GM12878 (cell line): ENCODE data around the gene RGS2. TPM values are rescaled to one million over a fixed set of nuclear protein-coding genes. Genes with fewer than 3 reads are reported as not detected.

ENCODE experiments used
- ATAC-seq: fragments of 200-7000 bp; cut with Tn5 transposase; 3 replicates; pipeline ENCODE4 v1.9.1; 2020; ENCODE audit warnings: mild to moderate bottlenecking, moderate library complexity
- BruUV-seq: library from RNA; stranded (reverse); fragments of 400-500 nt; replicated peaks from 2 replicates; lab custom pipeline; 2021; lab: Mats Ljungman, UMichigan
- CTCF ChIA-PET: fragments of 300-600 bp; sonication (Branson Sonifier 250); formaldehyde crosslinking; extraction: SDS; loops from one replicate; lab custom pipeline; 2021; ENCODE audit warnings: inconsistent platforms; lab: Yijun Ruan, JAX
- POLR2A ChIA-PET: fragments of 350-600 bp; formaldehyde crosslinking; extraction: SDS; loops from one replicate; lab custom pipeline; 2021; ENCODE audit warnings: inconsistent platforms; lab: Charles Lee
- RAD21 ChIA-PET: fragments of 300-600 bp; sonication (Branson Sonifier 250); formaldehyde crosslinking; loops from one replicate; lab custom pipeline; 2023; ENCODE audit warnings: antibody characterized with exemption; ENCODE audit not compliant: unreplicated experiment; lab: Charles Lee
- SMC1A ChIA-PET: fragments of 300-600 bp; sonication (Branson Sonifier 250); formaldehyde crosslinking; loops from one replicate; lab custom pipeline; 2023; ENCODE audit not compliant: unreplicated experiment, uncharacterized antibody; lab: Charles Lee
- DNase-seq: peaks from one replicate; pipeline ENCODE4 v3.0.0-alpha.2; 2011; ENCODE audit warnings: low read depth, low spot score
- FAIRE-seq: peaks from 3 replicates; lab custom pipeline; 2011; peaks lifted over from hg19 to GRCh38; lab: Jason Lieb, UNC
- H2AFZ ChIP-seq: 2 replicates; pipeline ENCODE4 v1.6.0; 2011; ENCODE audit warnings: low read depth, low read length, control low read depth; ENCODE audit not compliant: control insufficient read depth
- H3K27ac ChIP-seq: 2 replicates; pipeline ENCODE4 v1.5.1; 2011; ENCODE audit warnings: control low read depth; ENCODE audit not compliant: control insufficient read depth, insufficient read depth
- H3K27me3 ChIP-seq, 2 experiments: replicated peaks in 1 of 2; 2 replicates each; pipeline versions ENCODE4 v1.6.0 to v1.6.1; 2011; ENCODE audit warnings: low read length in 1 of 2; ENCODE audit not compliant: control insufficient read depth in 2 of 2, insufficient read depth in 2 of 2
- H3K36me3 ChIP-seq, 2 experiments: 2 replicates each; pipeline ENCODE4 v1.5.1; 2011; ENCODE audit warnings: low read length in 1 of 2; ENCODE audit not compliant: control insufficient read depth in 2 of 2, insufficient read depth in 2 of 2
- H3K4me1 ChIP-seq: 2 replicates; pipeline ENCODE4 v1.6.1; 2011; ENCODE audit warnings: mild to moderate bottlenecking, low read length, moderate library complexity, mixed read lengths; ENCODE audit not compliant: control insufficient read depth, insufficient read depth
- H3K4me2 ChIP-seq: 2 replicates; pipeline ENCODE4 v1.6.0; 2011; ENCODE audit warnings: control low read depth; ENCODE audit not compliant: control insufficient read depth, insufficient read depth
- H3K4me3 ChIP-seq: fragments of 200-600 bp; sonication (generic); 2 replicates; pipeline ENCODE4 v1.5.1; 2016
- H3K79me2 ChIP-seq: 2 replicates; pipeline ENCODE4 v1.6.0; 2011; ENCODE audit warnings: low read length; ENCODE audit not compliant: control insufficient read depth, insufficient read depth
- H3K9ac ChIP-seq: 2 replicates; pipeline ENCODE4 v1.8.0; 2011; ENCODE audit warnings: low read length, control low read depth, mixed read lengths; ENCODE audit not compliant: control insufficient read depth, insufficient read depth
- H3K9me3 ChIP-seq: replicated peaks from 3 replicates; pipeline ENCODE4 v1.5.1; 2011; ENCODE audit warnings: mild to moderate bottlenecking, low read length; ENCODE audit not compliant: control insufficient read depth, insufficient read depth
- H4K20me1 ChIP-seq: 2 replicates; pipeline ENCODE4 v1.6.0; 2011; ENCODE audit not compliant: control insufficient read depth, insufficient read depth
- BHLHE40 ChIP-seq, 2 experiments: fragments of 450-650 bp in 1 of 2; IDR thresholded peaks; 2 replicates each; pipeline ENCODE4 v1.6.1; 2011 to 2017; ENCODE audit warnings: low read depth in 2 of 2, borderline replicate concordance in 1 of 2, improper control_type of control experiment in 1 of 2, low read length in 1 of 2, mild to moderate bottlenecking in 1 of 2
- FOXM1 ChIP-seq: IDR thresholded peaks from 2 replicates; pipeline ENCODE4 v1.6.1; 2012; ENCODE audit warnings: low read depth, mild to moderate bottlenecking, inconsistent platforms, low read length, moderate library complexity
- JUND ChIP-seq: IDR thresholded peaks from 2 replicates; pipeline ENCODE4 v1.6.1; 2012; ENCODE audit warnings: low read depth, mild to moderate bottlenecking, low read length, improper control_type of control experiment, moderate library complexity
- MXI1 ChIP-seq: fragments of 150-350 bp; IDR thresholded peaks from 2 replicates; pipeline ENCODE4 v1.6.1; 2011; ENCODE audit warnings: low read depth, mild to moderate bottlenecking, inconsistent platforms, low read length, improper control_type of control experiment
- NR2C1 ChIP-seq: fragments of 450-650 bp; IDR thresholded peaks from 2 replicates; pipeline ENCODE4 v1.6.1; 2017; ENCODE audit warnings: antibody characterized with exemption, mild to moderate bottlenecking, moderate library complexity
- NRF1 ChIP-seq: conservative IDR thresholded peaks from 2 replicates; pipeline ENCODE4 v1.6.1; 2011; ENCODE audit warnings: mild to moderate bottlenecking, low read depth, low read length, improper control_type of control experiment
- POLR2AphosphoS5 ChIP-seq: IDR thresholded peaks from 2 replicates; pipeline ENCODE4 v1.6.1; 2011; ENCODE audit warnings: mild to moderate bottlenecking, low read length, inconsistent platforms
- REST ChIP-seq: IDR thresholded peaks from 2 replicates; pipeline ENCODE4 v1.6.1; 2012; ENCODE audit warnings: mild to moderate bottlenecking, low read depth, low read length
- SIX5 ChIP-seq: IDR thresholded peaks from 2 replicates; pipeline ENCODE4 v1.6.1; 2011; ENCODE audit warnings: mild to moderate bottlenecking, low read depth, low read length, moderate library complexity; ENCODE audit not compliant: severe bottlenecking
- SKIL ChIP-seq: fragments of 450-650 bp; IDR thresholded peaks from 2 replicates; pipeline ENCODE4 v1.6.1; 2017; ENCODE audit warnings: mild to moderate bottlenecking, low read depth, inconsistent platforms; ENCODE audit not compliant: poor library complexity, severe bottlenecking
- SUZ12 ChIP-seq: fragments of 200-600 bp; sonication (generic); IDR thresholded peaks from one replicate; pipeline ENCODE4 v1.6.1; 2018; ENCODE audit warnings: antibody characterized with exemption, mild to moderate bottlenecking; ENCODE audit not compliant: unreplicated experiment
- TCF7 ChIP-seq: IDR thresholded peaks from 2 replicates; pipeline ENCODE4 v1.6.1; 2014; ENCODE audit warnings: antibody characterized with exemption, borderline replicate concordance
- USF2 ChIP-seq: IDR thresholded peaks from 2 replicates; pipeline ENCODE4 v1.6.1; 2011; ENCODE audit warnings: low read depth, low read length, improper control_type of control experiment, borderline replicate concordance
- WGBS: methylation state at CpG from one replicate; pipeline ENCODE4 v1.1.6; 2016; ENCODE audit warnings: low lambda C conversion rate; ENCODE audit not compliant: insufficient replicate concordance, insufficient coverage; ENCODE audit errors: missing lambda C conversion rate; 5-methylcytosine and 5-hydroxymethylcytosine counted together
- in situ Hi-C: fragments of 300-500 bp; cut with MboI; formaldehyde crosslinking; loops from 9 replicates; pipeline ENCODE4 v1.14.3; 2018; ENCODE audit warnings: mixed read lengths
- intact Hi-C: fragments of 100-400 bp; cut with micrococcal nuclease; formaldehyde crosslinking; loops from one replicate; pipeline ENCODE4 v1.14.2; 2022; ENCODE audit not compliant: unreplicated experiment
- polyA plus RNA-seq, 11 experiments: library from polyadenylated mRNA; depleted of rRNA in 4 of 11; unstranded in 6 of 11; stranded (reverse) in 5 of 11; fragments of >200 nt; fragmentation: Nextera tagmentation in 4 of 11; fragmentation: Illumina TruSeq in 1 of 11; extraction: Ambion mirVana in 4 of 11; extraction: Trizol in 1 of 11; gene quantifications; 1 replicate in 1 of 11; 2 replicates in 10 of 11; pipeline versions ENCODE4 v1.2.1 to v1.2.3, GENCODE V29; 2011 to 2016; ENCODE audit warnings: inconsistent platforms in 2 of 11, missing spikeins in 2 of 11, low read depth in 1 of 11
- total RNA-seq, 4 experiments: library from RNA; depleted of rRNA in 3 of 4; stranded (reverse); fragments of >200 nt in 3 of 4; fragmentation: Illumina TruSeq in 1 of 4; extraction: Trizol in 1 of 4; gene quantifications; 2 replicates each; pipeline versions ENCODE4 v1.2.1 to v1.2.3, GENCODE V29; 2013 to 2021
- TF ChIP-seq, protein P1 (sequence below): IDR thresholded peaks from 2 replicates; pipeline ENCODE4 v1.6.1; 2011; ENCODE audit warnings: low read depth, mild to moderate bottlenecking, low read length, moderate library complexity, borderline replicate concordance; ENCODE audit errors: extremely low read depth

RGS2 gene
- total and polyA plus RNA-seq, 10 of the 15 experiments (the other 5 are each of a cell fraction or from before 2014, with no cell fraction given), result 0.27 to 2.3 (median 0.98) TPM

DNA sequence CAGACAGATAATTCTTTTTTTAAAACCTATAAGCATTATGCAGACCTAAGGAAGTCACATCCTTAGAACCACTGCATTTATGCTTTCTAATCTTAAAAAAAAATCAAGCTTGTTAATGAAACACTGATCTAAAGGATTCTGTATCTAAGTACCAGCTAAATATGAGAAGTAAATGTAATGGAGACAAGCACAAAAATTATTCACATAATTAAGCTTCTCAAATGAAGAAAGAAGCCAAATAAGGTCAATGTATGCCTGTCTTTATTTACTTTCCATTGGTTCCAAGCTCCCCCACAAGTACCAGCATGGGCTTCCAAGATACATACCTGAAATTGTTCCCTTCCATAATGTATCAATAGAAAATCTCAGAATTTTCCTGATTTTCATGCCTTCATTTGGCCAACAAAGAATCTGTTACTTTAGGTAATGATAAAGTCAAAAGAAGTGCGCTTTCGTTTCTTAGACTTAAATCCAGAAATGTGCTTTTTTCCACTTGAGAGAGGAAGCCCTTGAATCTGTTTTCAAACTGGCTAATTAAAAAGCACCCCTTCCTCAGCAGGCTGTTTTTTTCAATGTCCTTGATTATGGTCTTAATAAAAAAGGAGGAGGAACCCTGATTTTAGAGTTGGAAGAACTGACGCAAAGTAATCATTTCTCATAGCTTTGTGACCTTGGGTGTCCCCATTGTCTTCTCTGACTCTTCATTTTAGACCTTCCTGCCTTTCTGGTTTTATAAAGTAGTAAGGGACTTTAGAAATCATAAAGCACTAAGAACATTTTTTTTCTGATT is 3.8 kb downstream of the RGS2 start:
- Histone ChIP-seq H4K20me1 (no peaks in the 10 kb centered on the region; the same call in 1 of the 2 replicates), H3K4me2 (no peak overlapping the region), H3K9me3 (no peaks in the 10 kb centered on the region), H3K4me1 (peaks cover 7% of the 10 kb centered on the region), H3K79me2 (no peaks in the 10 kb centered on the region), H3K4me3 (no peak overlapping the region), H2AFZ (no peak overlapping the region), H3K27me3 (peaks cover 0 to 5% of the 10 kb centered on the region in 2 experiments; a peak in 3 of 4 replicates), H3K27ac (no peak overlapping the region), H3K36me3 (no peaks in the 10 kb centered on the region), H3K9ac (no peak overlapping the region)
- DNase-seq (no peak), ATAC-seq (no peak), FAIRE-seq (no peak)
- no TSS peak for BruUV-seq
- WGBS, result 93% methylated on average over 3 of the region's 3 CpGs
- ChIA-PET CTCF (interaction anchor here (1.0 to 13.5 kb wide), 4 partner anchors 13 to 338 kb away, joined by 3 to 168 read pairs (median 74); no protein-coding TSS in a partner anchor), RAD21 (interaction anchor here (1.2 to 2.7 kb wide), 3 partner anchors 173 to 292 kb away, joined by 3 to 7 read pairs (median 4); partner anchors contain the start of gene GLRX2), SMC1A (interaction anchor here (0.9 to 13.8 kb wide), 2 partner anchors 111 to 338 kb away, joined by 3 to 114 read pairs; no protein-coding TSS in a partner anchor), POLR2A (interaction anchor here (0.5 kb wide), 1 partner anchor 183 kb away, joined by 3 read pairs; no protein-coding TSS in a partner anchor)
- in situ Hi-C loops (loop anchor here (10.0 kb wide), 1 partner anchor 312 kb away; the partner anchor contains the start of gene CDC73), intact Hi-C loops (no loop called here)
- TF ChIP-seq SKIL (no peak), NRF1 (no peak), USF2 (no peak), TCF7 (no peak), FOXM1 (no peak), POLR2AphosphoS5 (no peak), SIX5 (no peak), NR2C1 (no peak), BHLHE40 (IDR thresholded peaks at IDR 0.05; ENCODE audit: borderline replicate concordance in 1 of 2, low read depth in 2 of 2, low read length in 1 of 2) (no peak), REST (no peak), SUZ12 (no peak), JUND (no peak), MXI1 (no peak)
- TF ChIP-seq, protein P1, sequence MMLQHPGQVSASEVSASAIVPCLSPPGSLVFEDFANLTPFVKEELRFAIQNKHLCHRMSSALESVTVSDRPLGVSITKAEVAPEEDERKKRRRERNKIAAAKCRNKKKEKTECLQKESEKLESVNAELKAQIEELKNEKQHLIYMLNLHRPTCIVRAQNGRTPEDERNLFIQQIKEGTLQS, result no peak
